Right cardiac atrium (tissue), 5 donors: ENCODE measurements around the gene CRYZL1. TPM values are rescaled to one million over a fixed set of nuclear protein-coding genes. Genes with fewer than 3 reads are reported as not detected.

Experiments used
- ATAC-seq, 2 donors: fragments of 200-7000 bp; cut with Tn5 transposase; one replicate each; pipeline versions ENCODE4 v1.8.0 to v1.9.1; 2020; ENCODE audit warnings: moderate library complexity in 2 of 2, mild to moderate bottlenecking in 1 of 2
- DNase-seq, 3 donors: peaks; one replicate each; pipeline ENCODE4 v3.0.0-alpha.2; 2020
- H3K27ac ChIP-seq: one replicate; pipeline ENCODE4 v1.5.1; 2013; ENCODE audit warnings: mild to moderate bottlenecking, low read length, control low read depth, moderate library complexity
- H3K27me3 ChIP-seq: one replicate; pipeline ENCODE4 v1.6.1; 2013; ENCODE audit not compliant: control insufficient read depth, insufficient read depth
- H3K4me1 ChIP-seq: one replicate; pipeline ENCODE4 v1.6.1; 2013; ENCODE audit warnings: low read length; ENCODE audit not compliant: control insufficient read depth, insufficient read depth
- H3K4me3 ChIP-seq: one replicate; pipeline ENCODE4 v1.5.1; 2013; ENCODE audit warnings: low read length, control low read depth
- H3K9me3 ChIP-seq: one replicate; pipeline ENCODE4 v1.6.1; 2013; ENCODE audit warnings: low read length; ENCODE audit not compliant: control insufficient read depth
- WGBS: extraction: QIAGEN DNeasy Blood & Tissue Kit; methylation state at CpG from one replicate; pipeline ENCODE4 v1.1.7; 2013; 5-methylcytosine and 5-hydroxymethylcytosine counted together
- intact Hi-C, 4 donors: fragments of 100-400 bp; cut with DNase I; formaldehyde crosslinking; loops; one replicate each; pipeline versions ENCODE4 v1.11.0 to v1.14.0; 2022 to 2023
- polyA plus RNA-seq: library from polyadenylated mRNA; stranded (reverse); fragments of 200-250 nt; gene quantifications from one replicate; pipeline ENCODE4 v1.2.3, GENCODE V29; 2013
- total RNA-seq, 4 donors: library from RNA; stranded (reverse); fragmentation: NEBNext Ultra II Directional; extraction: Animal tissue kit (Norgen Biotek cat#: 25700); gene quantifications; one replicate each; pipeline ENCODE4 v1.2.1, GENCODE V29; 2021
- donor health status: healthy with polysubstance abuse.
- donor health status: DM: no; HTN: yes; CAD: no.
- donor health status: DM: no; HTN: no; CAD: no.
- donor health status: DM: no; HTN: yes; CAD: no; lungs with severe emphysema.
- donor health status: DM: yes; HTN: yes; CAD: no.

CRYZL1 gene
- total and polyA plus RNA-seq, 5 donors: 25.0 to 37.5 (median 29.4) TPM

DNA sequence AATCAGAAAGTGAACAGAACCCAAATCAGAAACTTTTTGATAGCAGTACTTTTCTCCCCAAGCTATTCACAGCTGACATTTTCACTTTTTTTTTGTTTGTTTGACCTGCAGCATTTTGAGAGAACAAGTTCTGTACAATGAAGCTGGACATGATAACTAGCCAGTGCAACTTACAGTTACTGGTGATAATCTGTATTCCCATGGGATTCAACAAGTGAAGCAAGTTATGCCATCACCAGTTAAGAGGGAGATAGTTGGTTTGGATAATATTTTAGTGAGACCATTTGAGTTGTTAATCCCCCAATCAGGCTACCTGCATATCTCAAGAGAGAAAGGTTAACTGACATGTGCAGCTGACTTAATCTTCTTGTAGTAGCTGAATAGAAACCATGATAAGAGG, 80.6 kb downstream of the CRYZL1 start:
- intact Hi-C loops: no loop called here
- DNase-seq (no peak), ATAC-seq (no peak)
- H3K27ac ChIP-seq: no peak overlapping the region
- no peaks in the 10 kb centered on the region for H3K27me3 ChIP-seq
- peaks cover 5% of the 10 kb centered on the region for H3K4me1 ChIP-seq
- no peak overlapping the region for H3K4me3 ChIP-seq
- no peaks in the 10 kb centered on the region for H3K9me3 ChIP-seq

DNA sequence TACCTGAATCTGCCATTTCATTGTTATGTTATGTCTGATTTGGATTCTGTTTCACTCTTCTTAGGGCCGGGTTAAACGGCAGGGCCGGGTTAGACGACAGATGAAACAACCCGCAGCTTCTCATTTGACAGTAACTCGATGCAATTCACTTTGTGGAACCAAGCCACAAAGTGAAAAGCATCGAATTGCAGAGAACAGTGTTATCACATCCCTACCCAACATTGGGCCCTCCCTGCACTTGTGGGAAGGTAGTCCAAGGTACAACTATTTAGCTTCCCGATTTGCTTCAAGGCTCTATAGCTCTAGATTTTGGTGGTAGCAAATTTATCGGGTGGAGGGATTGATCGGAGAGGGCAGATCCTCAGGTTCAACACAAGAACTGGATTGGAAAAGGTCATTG, 81.7 kb downstream of the CRYZL1 start:
- no peaks in the 10 kb centered on the region for H3K27me3 ChIP-seq
- intact Hi-C loops: no loop called here
- 90% methylated on average over 10 of the region's 10 CpGs for WGBS
- ATAC-seq (no peak), DNase-seq (no peak)
- no peak overlapping the region for H3K4me3 ChIP-seq
- H3K9me3 ChIP-seq: no peaks in the 10 kb centered on the region
- peaks cover 5% of the 10 kb centered on the region for H3K4me1 ChIP-seq
- no peak overlapping the region for H3K27ac ChIP-seq

DNA sequence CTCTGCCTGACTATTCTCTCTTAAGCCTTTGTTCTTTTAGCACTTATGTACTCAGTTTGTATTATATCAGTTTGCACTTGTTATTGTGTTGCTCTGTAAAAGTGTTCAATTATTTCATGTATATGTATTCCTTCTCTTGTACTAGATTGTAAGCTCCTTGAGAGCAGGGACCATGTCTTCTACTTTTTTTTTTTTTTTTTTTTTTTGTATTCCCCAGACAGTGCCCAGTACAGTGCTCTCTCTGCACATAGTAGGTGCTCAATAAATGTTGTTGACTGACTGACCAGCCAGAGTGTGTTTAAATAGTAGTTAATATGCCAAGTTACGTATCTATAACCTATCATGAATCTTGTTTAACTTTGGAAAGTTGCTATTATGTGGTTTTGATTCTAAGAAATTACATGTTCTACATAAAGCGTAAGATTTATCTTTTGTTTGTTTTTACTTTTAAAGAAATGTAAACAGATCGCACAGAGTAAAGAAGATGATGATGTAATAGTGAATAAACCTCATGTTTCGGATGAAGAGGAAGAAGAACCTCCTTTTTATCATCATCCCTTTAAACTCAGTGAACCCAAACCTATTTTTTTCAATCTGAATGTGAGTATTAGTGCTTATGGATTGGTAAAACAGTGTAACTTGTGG, 82.6 kb downstream of the CRYZL1 start:
- DNase-seq: no peak
- ATAC-seq: no peak
- Histone ChIP-seq H3K9me3 (no peaks in the 10 kb centered on the region), H3K4me1 (peaks cover 5% of the 10 kb centered on the region), H3K27ac (no peak overlapping the region), H3K27me3 (no peaks in the 10 kb centered on the region), H3K4me3 (no peak overlapping the region)
- intact Hi-C loops: no loop called here
- 92% methylated on average over 4 of the region's 4 CpGs for WGBS

DNA sequence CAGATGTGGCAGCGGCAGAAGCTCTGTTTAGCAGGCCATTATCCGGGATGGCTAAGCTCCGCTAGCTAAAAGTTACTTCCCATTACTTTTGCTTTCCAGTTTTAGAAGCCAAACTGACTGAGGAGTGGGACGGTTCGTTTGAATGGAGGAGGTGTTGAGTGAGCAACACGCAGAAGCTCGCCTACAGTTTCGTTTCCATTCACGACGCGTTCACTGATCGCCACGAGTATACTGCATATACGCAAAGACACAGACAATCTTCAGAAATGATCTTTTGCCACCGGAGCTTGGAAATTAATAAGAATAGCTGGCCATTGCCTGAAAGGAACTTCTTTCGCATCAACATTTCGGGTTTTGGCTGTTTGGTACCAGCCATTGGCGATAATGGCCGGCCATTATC, 84.1 kb downstream of the CRYZL1 start:
- DNase-seq: no peak
- Histone ChIP-seq H3K4me1 (peaks cover 5% of the 10 kb centered on the region), H3K4me3 (no peak overlapping the region), H3K9me3 (no peaks in the 10 kb centered on the region), H3K27me3 (no peaks in the 10 kb centered on the region), H3K27ac (no peak overlapping the region)
- intact Hi-C loops: no loop called here
- no peak for ATAC-seq
- 96% methylated on average over 19 of the region's 19 CpGs for WGBS

DNA sequence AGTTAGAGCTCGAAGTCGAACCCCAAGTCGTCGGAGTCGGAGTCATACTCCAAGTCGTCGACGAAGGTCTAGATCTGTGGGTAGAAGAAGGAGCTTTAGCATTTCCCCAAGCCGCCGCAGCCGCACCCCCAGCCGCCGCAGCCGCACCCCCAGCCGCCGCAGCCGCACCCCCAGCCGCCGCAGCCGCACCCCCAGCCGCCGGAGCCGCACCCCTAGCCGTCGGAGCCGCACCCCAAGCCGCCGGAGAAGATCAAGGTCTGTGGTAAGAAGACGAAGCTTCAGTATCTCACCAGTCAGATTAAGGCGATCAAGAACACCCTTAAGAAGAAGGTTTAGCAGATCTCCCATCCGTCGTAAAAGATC, 86.6 kb downstream of the CRYZL1 start:
- WGBS: 98% methylated on average over 32 of the region's 32 CpGs
- peaks cover 5% of the 10 kb centered on the region for H3K4me1 ChIP-seq
- H3K27ac ChIP-seq: no peak overlapping the region
- H3K9me3 ChIP-seq: no peaks in the 10 kb centered on the region
- no peaks in the 10 kb centered on the region for H3K27me3 ChIP-seq
- no peak for ATAC-seq
- intact Hi-C loops: no loop called here
- peak in 1 of 3 donors; percentile 46 for DNase-seq
- no peak overlapping the region for H3K4me3 ChIP-seq

DNA sequence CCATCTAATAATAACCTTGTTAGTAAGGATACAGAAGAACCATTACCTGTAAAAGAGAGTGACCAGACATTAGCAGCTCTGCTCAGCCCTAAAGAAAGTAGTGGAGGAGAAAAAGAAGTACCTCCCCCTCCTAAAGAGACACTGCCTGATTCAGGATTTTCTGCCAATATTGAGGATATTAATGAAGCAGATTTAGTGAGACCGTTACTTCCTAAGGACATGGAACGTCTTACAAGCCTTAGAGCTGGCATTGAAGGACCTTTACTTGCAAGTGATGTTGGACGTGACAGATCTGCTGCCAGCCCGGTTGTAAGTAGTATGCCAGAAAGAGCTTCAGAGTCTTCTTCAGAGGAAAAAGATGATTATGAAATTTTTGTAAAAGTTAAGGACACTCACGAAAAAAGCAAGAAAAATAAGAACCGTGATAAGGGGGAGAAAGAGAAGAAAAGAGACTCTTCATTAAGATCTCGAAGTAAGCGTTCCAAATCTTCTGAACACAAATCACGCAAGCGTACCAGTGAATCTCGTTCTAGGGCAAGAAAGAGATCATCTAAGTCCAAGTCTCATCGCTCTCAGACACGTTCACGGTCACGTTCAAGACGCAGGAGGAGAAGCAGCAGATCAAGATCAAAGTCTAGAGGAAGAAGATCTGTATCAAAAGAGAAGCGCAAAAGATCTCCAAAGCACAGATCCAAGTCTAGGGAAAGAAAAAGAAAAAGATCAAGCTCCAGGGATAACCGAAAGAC, 87.1 kb downstream of the CRYZL1 start:
- DNase-seq: no peak
- intact Hi-C loops: no loop called here
- WGBS: 92% methylated on average over 18 of the region's 18 CpGs
- Histone ChIP-seq H3K4me1 (peaks cover 5% of the 10 kb centered on the region), H3K27ac (no peak overlapping the region), H3K4me3 (no peak overlapping the region), H3K27me3 (no peaks in the 10 kb centered on the region), H3K9me3 (no peaks in the 10 kb centered on the region)
- ATAC-seq: no peak

DNA sequence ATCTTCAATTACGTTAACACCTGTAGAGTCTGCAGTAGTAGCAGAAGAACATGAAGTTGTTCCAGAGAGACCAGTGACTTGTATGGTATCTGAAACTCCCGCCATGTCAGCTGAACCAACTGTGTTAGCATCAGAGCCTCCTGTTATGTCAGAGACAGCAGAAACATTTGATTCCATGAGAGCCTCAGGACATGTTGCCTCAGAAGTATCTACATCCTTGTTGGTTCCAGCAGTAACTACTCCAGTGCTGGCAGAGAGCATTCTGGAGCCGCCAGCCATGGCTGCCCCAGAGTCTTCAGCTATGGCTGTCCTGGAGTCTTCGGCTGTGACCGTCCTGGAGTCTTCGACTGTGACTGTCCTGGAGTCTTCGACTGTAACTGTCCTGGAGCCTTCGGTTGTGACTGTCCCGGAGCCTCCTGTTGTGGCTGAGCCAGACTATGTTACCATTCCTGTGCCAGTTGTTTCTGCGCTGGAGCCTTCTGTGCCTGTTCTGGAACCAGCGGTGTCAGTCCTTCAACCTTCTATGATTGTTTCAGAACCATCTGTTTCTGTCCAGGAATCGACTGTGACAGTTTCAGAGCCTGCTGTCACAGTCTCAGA, 88.4 kb downstream of the CRYZL1 start:
- Histone ChIP-seq H3K27ac (no peak overlapping the region), H3K27me3 (no peaks in the 10 kb centered on the region), H3K9me3 (no peaks in the 10 kb centered on the region), H3K4me1 (peaks cover 5% of the 10 kb centered on the region), H3K4me3 (no peak overlapping the region)
- intact Hi-C loops: no loop called here
- DNase-seq: peak in 1 of 3 donors; percentile 29
- no peak for ATAC-seq
- 96% methylated on average over 12 of the region's 12 CpGs for WGBS

DNA sequence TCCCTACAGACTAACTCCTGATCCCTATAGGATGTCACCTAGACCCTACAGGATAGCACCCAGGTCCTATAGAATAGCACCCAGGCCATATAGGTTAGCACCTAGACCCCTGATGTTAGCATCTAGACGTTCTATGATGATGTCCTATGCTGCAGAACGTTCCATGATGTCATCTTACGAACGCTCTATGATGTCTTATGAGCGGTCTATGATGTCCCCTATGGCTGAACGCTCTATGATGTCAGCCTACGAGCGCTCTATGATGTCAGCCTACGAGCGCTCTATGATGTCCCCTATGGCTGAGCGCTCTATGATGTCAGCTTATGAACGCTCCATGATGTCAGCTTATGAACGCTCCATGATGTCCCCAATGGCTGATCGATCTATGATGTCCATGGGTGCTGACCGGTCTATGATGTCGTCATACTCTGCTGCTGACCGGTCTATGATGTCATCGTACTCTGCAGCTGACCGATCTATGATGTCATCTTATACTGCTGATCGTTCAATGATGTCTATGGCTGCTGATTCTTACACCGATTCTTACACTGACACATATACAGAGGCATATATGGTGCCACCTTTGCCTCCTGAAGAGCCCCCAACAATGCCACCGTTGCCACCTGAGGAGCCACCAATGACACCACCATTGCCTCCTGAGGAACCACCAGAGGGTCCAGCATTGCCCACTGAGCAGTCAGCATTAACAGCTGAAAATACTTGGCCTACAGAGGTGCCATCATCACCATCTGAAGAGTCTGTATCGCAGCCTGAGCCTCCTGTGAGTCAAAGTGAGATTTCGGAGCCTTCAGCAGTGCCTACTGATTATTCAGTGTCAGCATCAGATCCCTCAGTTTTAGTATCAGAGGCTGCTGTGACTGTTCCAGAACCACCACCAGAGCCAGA, 89.2 kb downstream of the CRYZL1 start:
- ATAC-seq: peak; percentile 22 to 23
- Histone ChIP-seq H3K4me3 (no peak overlapping the region), H3K4me1 (peaks cover 4% of the 10 kb centered on the region), H3K9me3 (no peaks in the 10 kb centered on the region), H3K27ac (no peak overlapping the region), H3K27me3 (no peaks in the 10 kb centered on the region)
- DNase-seq: no peak
- intact Hi-C loops: no loop called here
- WGBS: 97% methylated on average over 24 of the region's 24 CpGs

DNA sequence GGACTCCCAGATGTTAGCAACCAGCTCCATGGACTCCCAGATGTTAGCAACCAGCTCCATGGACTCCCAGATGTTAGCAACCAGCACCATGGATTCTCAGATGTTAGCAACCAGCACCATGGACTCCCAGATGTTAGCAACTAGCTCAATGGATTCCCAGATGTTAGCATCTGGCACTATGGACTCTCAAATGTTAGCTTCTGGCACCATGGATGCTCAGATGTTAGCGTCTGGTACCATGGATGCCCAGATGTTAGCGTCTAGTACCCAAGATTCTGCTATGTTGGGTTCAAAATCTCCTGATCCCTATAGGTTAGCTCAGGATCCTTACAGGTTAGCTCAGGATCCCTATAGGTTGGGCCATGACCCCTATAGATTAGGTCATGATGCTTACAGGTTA, 89.9 kb downstream of the CRYZL1 start:
- no peaks in the 10 kb centered on the region for H3K4me1 ChIP-seq
- no peak for ATAC-seq
- no peak overlapping the region for H3K4me3 ChIP-seq
- no peak for DNase-seq
- intact Hi-C loops: no loop called here
- H3K9me3 ChIP-seq: no peaks in the 10 kb centered on the region
- H3K27ac ChIP-seq: no peak overlapping the region
- H3K27me3 ChIP-seq: no peaks in the 10 kb centered on the region
- WGBS: over 99% methylated on average over 2 of the region's 2 CpGs

DNA sequence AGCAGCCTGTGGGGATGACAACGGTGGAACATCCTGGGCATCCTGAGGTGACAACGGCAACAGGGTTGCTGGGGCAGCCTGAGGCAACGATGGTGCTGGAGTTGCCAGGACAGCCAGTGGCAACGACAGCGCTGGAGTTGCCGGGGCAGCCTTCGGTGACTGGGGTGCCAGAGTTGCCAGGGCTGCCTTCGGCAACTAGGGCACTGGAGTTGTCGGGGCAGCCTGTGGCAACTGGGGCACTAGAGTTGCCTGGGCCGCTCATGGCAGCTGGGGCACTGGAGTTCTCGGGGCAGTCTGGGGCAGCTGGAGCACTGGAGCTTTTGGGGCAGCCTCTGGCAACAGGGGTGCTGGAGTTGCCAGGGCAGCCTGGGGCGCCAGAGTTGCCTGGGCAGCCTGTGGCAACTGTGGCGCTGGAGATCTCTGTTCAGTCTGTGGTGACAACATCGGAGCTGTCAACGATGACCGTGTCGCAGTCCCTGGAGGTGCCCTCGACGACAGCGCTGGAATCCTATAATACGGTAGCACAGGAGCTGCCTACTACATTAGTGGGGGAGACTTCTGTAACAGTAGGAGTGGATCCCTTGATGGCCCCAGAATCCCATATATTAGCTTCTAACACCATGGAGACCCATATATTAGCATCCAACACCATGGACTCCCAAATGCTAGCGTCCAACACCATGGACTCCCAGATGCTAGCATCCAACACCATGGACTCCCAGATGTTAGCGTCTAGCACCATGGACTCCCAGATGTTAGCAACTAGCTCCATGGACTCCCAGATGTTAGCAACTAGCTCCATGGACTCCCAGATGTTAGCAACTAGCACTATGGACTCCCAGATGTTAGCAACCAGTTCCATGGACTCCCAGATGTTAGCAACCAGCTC, 90.5 kb downstream of the CRYZL1 start:
- WGBS: 96% methylated on average over 23 of the region's 23 CpGs
- Histone ChIP-seq H3K9me3 (no peaks in the 10 kb centered on the region), H3K27me3 (no peaks in the 10 kb centered on the region), H3K27ac (no peak overlapping the region), H3K4me1 (no peaks in the 10 kb centered on the region), H3K4me3 (no peak overlapping the region)
- ATAC-seq (peak; percentile 15 to 28), DNase-seq (peak in 2 of 3 donors; percentile 36 to 52)
- intact Hi-C loops: no loop called here
